Loucy (cell line): Measurements from ENCODE around the gene DNM2.
"Not testable (repeated sequence)": the region's sequence is repeated elsewhere in the genome, so short reads cannot be mapped to it uniquely, and the experiment has no call there.

ENCODE experiments used
- H2AFZ ChIP-seq: fragments of 200-600 bp; sonication (generic); 2 replicates; pipeline ENCODE4 v1.6.0; 2016; ENCODE audit warnings: antibody characterized with exemption, mild to moderate bottlenecking, low read length, moderate library complexity
- H3F3A ChIP-seq: fragments of 200-600 bp; 2 replicates; pipeline ENCODE4 v1.6.0; 2016; ENCODE audit warnings: antibody characterized with exemption, low read depth, mild to moderate bottlenecking
- H3K27me3 ChIP-seq: fragments of 200-600 bp; sonication (generic); 2 replicates; pipeline ENCODE4 v1.6.1; 2014; ENCODE audit warnings: low read length, mild to moderate bottlenecking; ENCODE audit not compliant: insufficient read depth, poor library complexity, severe bottlenecking
- H3K36me3 ChIP-seq: fragments of 200-600 bp; sonication (generic); 2 replicates; pipeline ENCODE4 v1.6.1; 2016; ENCODE audit warnings: low read length; ENCODE audit not compliant: insufficient read depth
- H3K4me1 ChIP-seq: fragments of 200-600 bp; sonication (generic); 2 replicates; pipeline ENCODE4 v1.5.1; 2014; ENCODE audit warnings: low read length, mild to moderate bottlenecking; ENCODE audit not compliant: insufficient read depth, poor library complexity, severe bottlenecking
- H3K4me2 ChIP-seq: fragments of 200-600 bp; sonication (generic); 2 replicates; pipeline ENCODE4 v1.6.0; 2014; ENCODE audit warnings: antibody characterized with exemption, low read length, low read depth, mild to moderate bottlenecking; ENCODE audit not compliant: poor library complexity, severe bottlenecking
- H3K4me3 ChIP-seq: fragments of 200-600 bp; sonication (generic); 2 replicates; pipeline ENCODE4 v1.5.1; 2014; ENCODE audit warnings: low read length, mild to moderate bottlenecking, mixed read lengths; ENCODE audit not compliant: poor library complexity, severe bottlenecking
- H3K79me2 ChIP-seq: fragments of 200-600 bp; sonication (generic); 2 replicates; pipeline ENCODE4 v1.6.1; 2014; ENCODE audit warnings: low read length; ENCODE audit not compliant: insufficient read depth
- H3K9ac ChIP-seq: fragments of 200-600 bp; sonication (generic); 2 replicates; pipeline ENCODE4 v1.6.0; 2014; ENCODE audit warnings: mild to moderate bottlenecking, low read depth, low read length, moderate library complexity; ENCODE audit not compliant: poor library complexity, severe bottlenecking
- H3K9me2 ChIP-seq: fragments of 200-600 bp; sonication (generic); replicated peaks from 2 replicates; pipeline ENCODE4 v1.6.1; 2016; ENCODE audit warnings: low read depth, low read length, mixed read lengths
- H3K9me3 ChIP-seq: fragments of 200-600 bp; sonication (generic); 2 replicates; pipeline ENCODE4 v1.6.1; 2014; ENCODE audit warnings: mild to moderate bottlenecking, antibody characterized with exemption, low read length, low read depth; ENCODE audit not compliant: insufficient read depth
- H4K20me1 ChIP-seq: fragments of 200-600 bp; sonication (generic); 2 replicates; pipeline ENCODE4 v1.6.0; 2014; ENCODE audit warnings: antibody characterized with exemption, low read length, mild to moderate bottlenecking; ENCODE audit not compliant: insufficient read depth, poor library complexity, severe bottlenecking
- EZH2phosphoT487 ChIP-seq: fragments of 200-600 bp; IDR thresholded peaks from 2 replicates; pipeline ENCODE4 v1.6.1; 2018; ENCODE audit warnings: antibody characterized with exemption, mild to moderate bottlenecking, moderate library complexity, borderline replicate concordance
- TF ChIP-seq, protein P1 (sequence below): fragments of 200-600 bp; sonication (generic); conservative IDR thresholded peaks from 2 replicates; pipeline ENCODE4 v1.5.1; 2014; ENCODE audit warnings: mild to moderate bottlenecking, antibody characterized with exemption, low read length

DNM2 gene

DNA sequence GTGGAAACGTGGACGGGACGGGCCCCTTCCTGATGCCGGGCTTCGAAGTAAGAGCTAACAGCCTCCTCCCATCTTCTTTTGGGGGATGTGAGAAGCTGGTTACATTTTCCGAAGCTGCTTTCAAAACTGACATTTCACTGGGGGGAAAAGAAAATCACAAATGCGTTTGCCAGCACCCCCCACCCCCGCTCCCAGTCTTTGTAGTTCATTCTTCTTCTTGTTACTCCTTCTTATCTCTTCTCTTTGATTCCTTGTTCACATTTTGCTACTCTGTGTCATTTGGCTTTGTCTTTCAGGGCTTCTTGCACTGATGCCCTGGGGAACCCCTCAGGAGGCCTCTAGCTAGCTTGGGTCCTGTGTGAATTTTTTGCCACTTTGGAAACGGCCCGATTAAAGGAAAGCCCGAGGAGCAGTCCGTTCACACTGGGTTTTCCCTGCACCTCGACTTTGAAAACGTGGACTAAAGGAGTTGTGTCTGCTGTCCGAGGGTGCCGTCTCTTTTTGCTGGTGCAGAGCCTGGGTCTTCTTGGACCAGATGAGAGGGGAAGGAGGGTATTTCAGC, 154.7 kb downstream of the DNM2 start:
- no peaks in the 10 kb centered on the region for H3F3A ChIP-seq
- H3K36me3 ChIP-seq: no peaks in the 10 kb centered on the region
- H3K9me3 ChIP-seq: no peaks in the 10 kb centered on the region
- peak overlapping the region; percentile 99 for H3K4me3 ChIP-seq
- H3K4me1 ChIP-seq: peaks cover 15% of the 10 kb centered on the region
- H3K9me2 ChIP-seq: no peaks in the 10 kb centered on the region
- TF ChIP-seq, protein P1, sequence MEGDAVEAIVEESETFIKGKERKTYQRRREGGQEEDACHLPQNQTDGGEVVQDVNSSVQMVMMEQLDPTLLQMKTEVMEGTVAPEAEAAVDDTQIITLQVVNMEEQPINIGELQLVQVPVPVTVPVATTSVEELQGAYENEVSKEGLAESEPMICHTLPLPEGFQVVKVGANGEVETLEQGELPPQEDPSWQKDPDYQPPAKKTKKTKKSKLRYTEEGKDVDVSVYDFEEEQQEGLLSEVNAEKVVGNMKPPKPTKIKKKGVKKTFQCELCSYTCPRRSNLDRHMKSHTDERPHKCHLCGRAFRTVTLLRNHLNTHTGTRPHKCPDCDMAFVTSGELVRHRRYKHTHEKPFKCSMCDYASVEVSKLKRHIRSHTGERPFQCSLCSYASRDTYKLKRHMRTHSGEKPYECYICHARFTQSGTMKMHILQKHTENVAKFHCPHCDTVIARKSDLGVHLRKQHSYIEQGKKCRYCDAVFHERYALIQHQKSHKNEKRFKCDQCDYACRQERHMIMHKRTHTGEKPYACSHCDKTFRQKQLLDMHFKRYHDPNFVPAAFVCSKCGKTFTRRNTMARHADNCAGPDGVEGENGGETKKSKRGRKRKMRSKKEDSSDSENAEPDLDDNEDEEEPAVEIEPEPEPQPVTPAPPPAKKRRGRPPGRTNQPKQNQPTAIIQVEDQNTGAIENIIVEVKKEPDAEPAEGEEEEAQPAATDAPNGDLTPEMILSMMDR: no peak
- no peak for TF ChIP-seq EZH2phosphoT487
- H4K20me1 ChIP-seq: peaks cover 12% of the 10 kb centered on the region
- H3K79me2 ChIP-seq: peaks cover 50% of the 10 kb centered on the region
- H2AFZ ChIP-seq: peak overlapping the region; percentile 75
- no peaks in the 10 kb centered on the region for H3K27me3 ChIP-seq
- peak overlapping the region; percentile 100 for H3K4me2 ChIP-seq
- H3K9ac ChIP-seq: peak overlapping the region; percentile 86

DNA sequence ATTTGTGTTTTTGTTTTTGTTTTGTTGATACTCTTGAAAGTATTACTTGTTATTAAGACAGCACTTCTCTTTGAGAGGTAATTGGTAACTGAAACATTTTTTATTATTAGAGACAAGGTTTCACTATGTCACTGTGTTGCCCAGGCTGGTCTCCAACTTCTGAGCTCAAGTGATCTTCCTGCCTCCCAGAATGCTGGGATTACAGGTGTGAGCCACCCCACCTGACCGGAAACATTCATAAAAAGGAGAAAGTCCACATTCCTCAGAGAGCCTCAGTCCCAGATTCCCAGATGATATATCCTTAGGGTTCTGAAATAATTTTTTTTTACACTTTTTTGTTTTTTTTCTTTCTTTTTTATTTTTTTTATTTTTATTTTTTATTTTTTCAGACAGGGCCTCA, 156.1 kb downstream of the DNM2 start:
- Histone ChIP-seq H3K9me3 (no peaks in the 10 kb centered on the region), H3K79me2 (peaks cover 63% of the 10 kb centered on the region), H3K27me3 (no peaks in the 10 kb centered on the region), H3F3A (no peaks in the 10 kb centered on the region), H3K9me2 (no peaks in the 10 kb centered on the region), H3K4me3 (no peak overlapping the region), H3K36me3 (no peaks in the 10 kb centered on the region), H3K4me2 (peak overlapping the region; percentile 42), H3K4me1 (peaks cover 15% of the 10 kb centered on the region), H4K20me1 (peaks cover 12% of the 10 kb centered on the region), H2AFZ (no peak overlapping the region), H3K9ac (no peak overlapping the region)
- TF ChIP-seq, protein P1: no peak
- no peak for TF ChIP-seq EZH2phosphoT487

DNA sequence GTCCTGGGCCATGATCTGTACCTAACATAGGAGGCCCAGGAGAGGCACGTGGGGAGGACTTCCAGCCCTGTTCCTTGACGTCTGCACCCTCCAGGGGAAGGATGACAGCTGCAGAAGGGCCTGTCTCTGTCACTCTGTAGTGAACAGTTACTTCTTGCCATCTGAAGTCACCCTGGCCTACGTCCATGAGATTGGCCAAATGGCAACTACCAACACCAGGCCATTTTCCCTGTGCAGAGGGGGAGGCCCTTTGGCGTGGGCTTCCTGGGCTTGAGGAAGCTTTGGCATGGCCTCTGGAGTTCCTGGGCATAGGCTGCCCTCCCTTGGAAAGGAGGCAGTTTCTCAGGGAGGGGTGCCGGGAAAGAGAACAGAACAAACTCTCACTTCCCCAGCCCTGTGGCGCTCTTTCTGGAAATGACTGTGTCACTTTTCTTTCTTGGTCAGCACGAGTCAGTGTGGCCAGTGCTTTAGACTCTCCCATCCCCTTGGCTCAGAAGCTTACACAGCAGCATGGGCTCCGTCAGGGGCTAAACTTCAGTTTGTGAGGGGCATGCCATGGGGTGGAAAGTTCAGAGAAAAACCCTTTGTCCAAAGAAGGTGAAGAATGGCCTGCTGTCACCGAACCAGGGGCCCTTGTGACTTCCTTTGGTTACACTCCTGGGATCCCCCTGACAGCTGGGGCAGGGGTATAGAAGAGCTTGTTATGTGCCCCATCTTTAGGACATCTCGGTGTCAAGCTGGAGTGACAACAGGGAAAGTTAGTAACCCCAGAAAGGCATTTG, 158.8 kb downstream of the DNM2 start:
- no peaks in the 10 kb centered on the region for H3F3A ChIP-seq
- H3K9me3 ChIP-seq: no peaks in the 10 kb centered on the region
- peaks cover 15% of the 10 kb centered on the region for H3K4me1 ChIP-seq
- H3K79me2 ChIP-seq: peaks cover 86% of the 10 kb centered on the region
- H3K9ac ChIP-seq: peak overlapping the region; percentile 24
- no peaks in the 10 kb centered on the region for H3K27me3 ChIP-seq
- H2AFZ ChIP-seq: no peak overlapping the region
- no peaks in the 10 kb centered on the region for H3K36me3 ChIP-seq
- peak overlapping the region; percentile 51 for H3K4me2 ChIP-seq
- peaks cover 15% of the 10 kb centered on the region for H4K20me1 ChIP-seq
- H3K4me3 ChIP-seq: no peak overlapping the region
- TF ChIP-seq, protein P1: no peak
- TF ChIP-seq EZH2phosphoT487: no peak
- no peaks in the 10 kb centered on the region for H3K9me2 ChIP-seq

DNA sequence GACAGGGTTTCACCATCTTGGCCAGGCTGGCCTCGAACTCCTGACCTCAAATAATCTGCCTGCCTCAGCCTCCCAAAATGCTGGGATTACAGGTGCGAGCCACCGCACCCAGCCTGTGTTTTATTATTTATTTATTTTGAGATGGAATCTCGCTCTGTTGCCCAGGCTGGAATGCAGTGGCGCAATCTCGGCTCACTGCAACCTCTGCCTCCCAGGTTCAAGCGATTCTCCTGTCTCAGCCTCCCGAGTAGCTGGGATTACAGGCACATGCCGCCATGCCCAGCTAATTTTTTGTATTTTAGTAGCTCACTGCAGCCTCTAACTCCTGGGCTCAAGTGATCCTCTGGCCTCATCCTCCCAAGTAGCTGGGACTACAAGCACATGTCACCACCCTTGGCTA, 159.7 kb downstream of the DNM2 start:
- H2AFZ ChIP-seq, H3K9me3 ChIP-seq, H3K27me3 ChIP-seq, H3K9ac ChIP-seq, H3K9me2 ChIP-seq, H3K36me3 ChIP-seq, H3K4me3 ChIP-seq, H3F3A ChIP-seq: not testable (repeated sequence)
- Histone ChIP-seq H3K79me2 (peaks cover 84% of the 10 kb centered on the region), H3K4me2 (peak overlapping the region; percentile 37), H3K4me1 (peaks cover 11% of the 10 kb centered on the region), H4K20me1 (peaks cover 12% of the 10 kb centered on the region)
